ENCODE data around the gene SAMD11. TPM values are rescaled to one million over a fixed set of nuclear protein-coding genes. Genes with fewer than 3 reads are reported as not detected.

SAMD11 gene
- total and polyA plus RNA-seq, 8 donors: 7.1 to 61.5 (median 28.0) TPM

DNA sequence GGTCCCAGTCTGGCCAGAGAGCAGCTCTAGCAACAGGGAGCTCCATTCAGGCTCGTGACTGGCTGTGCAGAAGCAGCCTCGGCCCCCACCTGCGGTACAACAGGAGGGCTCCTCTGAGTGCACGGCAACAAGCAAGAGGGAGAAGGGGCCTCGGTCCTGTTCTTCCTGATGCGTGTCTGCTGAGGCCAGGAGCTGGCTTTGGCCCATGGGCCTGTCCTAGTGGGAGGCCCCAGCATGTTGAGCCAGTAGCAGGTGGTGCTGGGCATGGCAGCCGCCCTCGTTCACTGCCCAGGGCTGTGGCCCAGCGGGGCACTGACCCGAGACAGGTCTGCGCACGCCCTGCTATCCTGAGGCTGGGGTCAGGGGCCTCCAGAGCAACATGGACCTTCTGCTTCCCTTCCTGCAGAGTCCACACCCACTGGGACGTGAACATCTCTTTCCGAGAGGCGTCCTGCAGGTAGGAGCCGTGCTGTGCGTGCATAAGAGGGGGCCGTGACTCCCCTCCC, 7.0 kb downstream of the SAMD11 start:
- DNase-seq (no peak), ATAC-seq (no peak)
- Histone ChIP-seq H3K27ac (no peak overlapping the region), H3K4me3 (no peak overlapping the region), H3K4me1 (peaks cover 2 to 3% of the 10 kb centered on the region in 2 donors), H3K9me3 (no peaks in the 10 kb centered on the region), H3K27me3 (peaks cover 16 to 90% of the 10 kb centered on the region in 2 donors), H3K36me3 (no peaks in the 10 kb centered on the region)
- TF ChIP-seq, protein P1, sequence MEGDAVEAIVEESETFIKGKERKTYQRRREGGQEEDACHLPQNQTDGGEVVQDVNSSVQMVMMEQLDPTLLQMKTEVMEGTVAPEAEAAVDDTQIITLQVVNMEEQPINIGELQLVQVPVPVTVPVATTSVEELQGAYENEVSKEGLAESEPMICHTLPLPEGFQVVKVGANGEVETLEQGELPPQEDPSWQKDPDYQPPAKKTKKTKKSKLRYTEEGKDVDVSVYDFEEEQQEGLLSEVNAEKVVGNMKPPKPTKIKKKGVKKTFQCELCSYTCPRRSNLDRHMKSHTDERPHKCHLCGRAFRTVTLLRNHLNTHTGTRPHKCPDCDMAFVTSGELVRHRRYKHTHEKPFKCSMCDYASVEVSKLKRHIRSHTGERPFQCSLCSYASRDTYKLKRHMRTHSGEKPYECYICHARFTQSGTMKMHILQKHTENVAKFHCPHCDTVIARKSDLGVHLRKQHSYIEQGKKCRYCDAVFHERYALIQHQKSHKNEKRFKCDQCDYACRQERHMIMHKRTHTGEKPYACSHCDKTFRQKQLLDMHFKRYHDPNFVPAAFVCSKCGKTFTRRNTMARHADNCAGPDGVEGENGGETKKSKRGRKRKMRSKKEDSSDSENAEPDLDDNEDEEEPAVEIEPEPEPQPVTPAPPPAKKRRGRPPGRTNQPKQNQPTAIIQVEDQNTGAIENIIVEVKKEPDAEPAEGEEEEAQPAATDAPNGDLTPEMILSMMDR (IDR thresholded peaks at IDR 0.05): no peak
- intact Hi-C loops (cut with DNase I): no loop called here

DNA sequence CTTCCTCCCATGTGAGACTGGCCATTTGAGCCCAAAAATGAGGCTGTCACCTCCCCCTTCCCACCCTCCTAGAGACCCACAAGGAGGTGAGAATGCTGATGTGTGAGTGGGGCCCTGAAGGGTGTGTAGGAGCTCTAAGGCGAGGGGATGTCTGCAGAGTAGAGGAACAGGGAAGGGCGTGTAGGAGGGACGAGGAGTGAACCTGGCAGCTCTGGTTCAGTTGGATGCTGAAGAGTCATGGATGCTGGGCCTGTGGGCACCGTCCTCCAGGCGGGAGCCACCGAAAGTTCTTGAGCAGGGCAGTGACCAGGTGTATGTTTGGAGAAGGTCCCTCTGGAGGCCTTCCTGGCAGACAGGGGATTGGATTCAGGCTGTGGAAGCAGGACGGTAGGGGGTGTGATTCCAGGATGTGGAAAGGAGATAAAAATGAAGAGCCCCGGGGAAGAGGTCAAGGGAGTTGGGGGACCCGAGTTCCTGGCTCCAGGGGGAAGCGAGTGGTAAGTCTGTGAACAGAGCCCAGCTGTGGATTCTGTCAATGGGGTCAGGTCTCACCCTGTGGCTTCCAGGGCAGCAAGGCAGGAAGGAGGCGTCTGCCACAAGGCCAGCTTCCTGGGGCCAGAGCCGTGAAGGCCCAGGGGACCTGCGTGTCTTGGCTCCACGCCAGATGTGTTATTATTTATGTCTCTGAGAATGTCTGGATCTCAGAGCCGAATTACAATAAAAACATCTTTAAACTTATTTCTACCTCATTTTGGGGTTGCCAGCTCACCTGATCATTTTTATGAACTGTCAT, 7.9 kb downstream of the SAMD11 start:
- ATAC-seq (no peak), DNase-seq (no peak)
- Histone ChIP-seq H3K27me3 (peaks cover 11 to 90% of the 10 kb centered on the region in 2 donors), H3K4me1 (peaks cover 0 to 5% of the 10 kb centered on the region in 2 donors), H3K27ac (no peak overlapping the region), H3K36me3 (no peaks in the 10 kb centered on the region), H3K9me3 (no peaks in the 10 kb centered on the region), H3K4me3 (no peak overlapping the region)
- TF ChIP-seq, protein P1 (IDR thresholded peaks at IDR 0.05): no peak
- intact Hi-C loops (cut with DNase I): no loop called here

DNA sequence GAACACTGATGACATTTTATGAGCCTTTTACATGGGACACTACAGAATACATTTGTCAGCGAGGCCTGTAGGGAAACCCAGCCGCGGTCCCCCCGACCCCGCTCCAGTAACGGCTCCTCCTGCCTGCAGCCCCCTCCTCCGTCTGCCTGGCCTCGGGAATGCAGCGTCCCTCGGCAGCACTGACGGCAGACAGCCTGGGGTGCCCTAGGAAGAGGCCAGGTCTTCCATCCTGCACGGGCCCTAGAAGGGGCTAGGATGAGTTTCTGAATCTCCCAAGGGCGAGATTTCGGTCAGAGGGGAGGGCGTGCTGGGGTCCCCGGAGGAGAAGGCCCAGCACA, 8.4 kb downstream of the SAMD11 start:
- DNase-seq: no peak
- Histone ChIP-seq H3K4me1 (peaks cover 0 to 5% of the 10 kb centered on the region in 2 donors), H3K36me3 (no peaks in the 10 kb centered on the region), H3K4me3 (no peak overlapping the region), H3K27me3 (peaks cover 11 to 90% of the 10 kb centered on the region in 2 donors), H3K27ac (no peak overlapping the region), H3K9me3 (no peaks in the 10 kb centered on the region)
- TF ChIP-seq, protein P1 (IDR thresholded peaks at IDR 0.05): no peak
- ATAC-seq: no peak
- intact Hi-C loops (cut with DNase I): no loop called here

DNA sequence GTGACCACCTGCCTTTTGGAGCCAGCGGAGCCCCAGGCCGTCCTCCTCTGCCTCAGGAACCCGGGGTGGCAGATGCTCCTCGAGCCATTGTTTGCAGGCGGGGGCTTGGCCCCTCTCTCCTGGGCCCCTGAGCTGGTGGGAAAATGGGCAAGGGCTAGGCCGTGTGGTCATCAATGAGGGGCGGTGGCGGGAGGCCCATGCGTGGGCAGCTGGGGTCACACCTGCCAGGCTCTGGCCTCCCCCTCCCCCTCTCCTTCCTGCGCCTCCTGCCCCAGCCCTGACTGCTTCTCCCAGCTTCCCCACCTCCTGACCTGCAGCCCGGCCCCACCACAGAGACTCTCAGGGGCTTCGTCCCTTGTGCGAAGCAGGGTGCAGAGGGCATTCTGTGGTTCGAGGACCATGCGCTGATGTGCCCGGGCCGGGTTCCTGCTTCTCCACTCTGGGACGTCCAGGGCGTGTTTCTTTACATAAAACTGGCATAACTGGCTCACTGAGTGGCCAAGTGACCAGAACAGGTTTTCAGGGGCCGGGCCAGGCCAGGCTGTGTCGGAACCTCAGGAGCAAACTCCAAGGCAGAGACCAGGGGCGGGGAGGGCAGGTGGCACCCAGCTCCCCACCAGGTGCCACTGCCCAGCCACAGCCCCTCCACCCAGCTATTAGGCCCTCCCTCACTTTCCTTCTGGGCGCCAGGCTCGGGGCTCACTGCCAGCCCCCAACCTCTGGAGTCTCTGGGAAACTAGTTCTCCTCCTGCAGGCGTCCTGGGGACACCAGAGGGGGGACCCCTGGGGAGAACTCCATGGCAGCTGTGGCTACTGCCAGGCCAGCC, 9.3 kb downstream of the SAMD11 start:
- Histone ChIP-seq H3K4me3 (no peak overlapping the region), H3K9me3 (no peaks in the 10 kb centered on the region), H3K4me1 (peaks cover 0 to 5% of the 10 kb centered on the region in 2 donors), H3K27ac (no peak overlapping the region), H3K27me3 (peaks cover 11 to 90% of the 10 kb centered on the region in 2 donors), H3K36me3 (no peaks in the 10 kb centered on the region)
- ATAC-seq: peak; percentile 90
- intact Hi-C loops (cut with DNase I): no loop called here
- TF ChIP-seq, protein P1 (IDR thresholded peaks at IDR 0.05): no peak
- peak in 3 of 4 donors; percentile 38 to 84 (median 74) for DNase-seq

DNA sequence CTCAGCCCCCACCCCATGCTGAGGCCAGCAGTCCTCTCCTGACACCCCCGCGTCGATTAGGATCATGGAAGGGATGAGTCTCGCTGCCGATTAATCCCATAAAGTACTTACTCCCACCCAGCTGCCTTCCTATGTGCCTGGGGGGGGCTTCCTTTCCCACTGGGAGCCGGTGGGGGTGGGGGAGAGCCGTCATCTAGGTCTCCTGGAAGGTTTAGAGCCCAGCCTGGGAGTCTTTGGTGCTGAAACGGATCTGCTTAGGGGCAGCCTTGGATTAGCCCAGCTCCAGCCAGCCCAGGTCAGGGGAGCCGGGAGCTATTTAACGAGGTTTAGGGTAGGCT, 9.8 kb downstream of the SAMD11 start:
- intact Hi-C loops (cut with DNase I): no loop called here
- DNase-seq (no peak), ATAC-seq (peak; percentile 16)
- TF ChIP-seq, protein P1 (IDR thresholded peaks at IDR 0.05): no peak
- Histone ChIP-seq H3K36me3 (no peaks in the 10 kb centered on the region), H3K4me3 (no peak overlapping the region), H3K9me3 (no peaks in the 10 kb centered on the region), H3K27ac (no peak overlapping the region), H3K27me3 (peaks cover 11 to 91% of the 10 kb centered on the region in 2 donors), H3K4me1 (peaks cover 0 to 5% of the 10 kb centered on the region in 2 donors)

Data from left lung (tissue), 10 donors.